HG03025 (cell line): Measurements from ENCODE around the gene BTBD9.
A peak's percentile ranks its signal among the peaks of the same experiment; 100 is the strongest.

Source experiments
- ATAC-seq: cut with Tn5 transposase; IDR thresholded peaks from one replicate; pipeline ENCODE4 v1.9.1; 2021; ENCODE audit warnings: mild to moderate bottlenecking, moderate library complexity; ENCODE audit not compliant: unreplicated experiment, low FRiP score

BTBD9 gene

GRCh38 chr6:38566295-38567030, 73.3 kb downstream of the BTBD9 start:
- ATAC-seq: no peak

GRCh38 chr6:38564301-38564700, 75.4 kb downstream of the BTBD9 start:
- ATAC-seq: no peak

GRCh38 chr6:38555606-38556005, 84.1 kb downstream of the BTBD9 start:
- ATAC-seq: no peak

GRCh38 chr6:38554700-38555413, 84.9 kb downstream of the BTBD9 start:
- ATAC-seq: no peak

- no peak for ATAC-seq
Measured at GRCh38 chr6:38554014-38554413, 85.7 kb downstream of the BTBD9 start.

- ATAC-seq: peak; percentile 57
Measured at GRCh38 chr6:38552121-38552520, 87.6 kb downstream of the BTBD9 start.

GRCh38 chr6:38549795-38550194, 89.9 kb downstream of the BTBD9 start:
- ATAC-seq: no peak

- ATAC-seq: no peak
Measured at GRCh38 chr6:38549180-38549579, 90.5 kb downstream of the BTBD9 start.

GRCh38 chr6:38543022-38543421, 96.7 kb downstream of the BTBD9 start:
- no peak for ATAC-seq

- no peak for ATAC-seq
Measured at GRCh38 chr6:38542031-38542430, 97.7 kb downstream of the BTBD9 start.

GRCh38 chr6:38533064-38533463, 106.7 kb downstream of the BTBD9 start:
- no peak for ATAC-seq

GRCh38 chr6:38531134-38531533, 108.6 kb downstream of the BTBD9 start:
- no peak for ATAC-seq

GRCh38 chr6:38528196-38528965, 111.3 kb downstream of the BTBD9 start:
- ATAC-seq: no peak

GRCh38 chr6:38527371-38527770, 112.4 kb downstream of the BTBD9 start:
- no peak for ATAC-seq

- no peak for ATAC-seq
Measured at GRCh38 chr6:38525888-38526287, 113.8 kb downstream of the BTBD9 start.

- ATAC-seq: no peak
Measured at GRCh38 chr6:38524436-38525145, 115.1 kb downstream of the BTBD9 start.

- ATAC-seq: no peak
Measured at GRCh38 chr6:38522322-38522721, 117.4 kb downstream of the BTBD9 start.

- ATAC-seq: no peak
Measured at GRCh38 chr6:38518511-38519304, 121.0 kb downstream of the BTBD9 start.

- no peak for ATAC-seq
Measured at GRCh38 chr6:38517005-38517404, 122.7 kb downstream of the BTBD9 start.

GRCh38 chr6:38514399-38514798, 125.3 kb downstream of the BTBD9 start:
- no peak for ATAC-seq
